IMR-90 (cell line): ENCODE measurements around the gene CACNA2D1. TPM values are rescaled to one million over a fixed set of nuclear protein-coding genes. Genes with fewer than 3 reads are reported as not detected.

Experiments
- ATAC-seq: fragments of 200-7000 bp; cut with Tn5 transposase; 2 replicates; pipeline ENCODE4 v1.9.1; 2020; ENCODE audit warnings: low read depth, mild to moderate bottlenecking, moderate library complexity
- BruUV-seq: library from RNA; stranded (reverse); fragments of 400-500 nt; replicated peaks from 2 replicates; lab custom pipeline; 2021; lab: Mats Ljungman, UMichigan
- CTCF ChIA-PET: fragments of 300-600 bp; formaldehyde crosslinking; extraction: SDS; loops from one replicate; lab custom pipeline; 2021; ENCODE audit warnings: antibody characterized with exemption; lab: Yijun Ruan, JAX
- POLR2A ChIA-PET: fragments of 300-600 bp; sonication (Branson Sonifier 250); formaldehyde crosslinking; loops from one replicate; lab custom pipeline; 2022; ENCODE audit warnings: antibody characterized with exemption; ENCODE audit not compliant: unreplicated experiment; lab: Charles Lee
- DNase-seq: peaks from one replicate; pipeline ENCODE4 v3.0.0; 2013
- H2AFZ ChIP-seq: replicated peaks from 2 replicates; pipeline ENCODE3; 2013; ENCODE audit warnings: low read length, mild to moderate bottlenecking; ENCODE audit not compliant: poor library complexity
- H2AK5ac ChIP-seq: 2 replicates; pipeline ENCODE4 v1.6.1; 2013; ENCODE audit warnings: low read depth, low read length, inconsistent platforms
- H2AK9ac ChIP-seq: replicated peaks from 2 replicates; pipeline ENCODE3; 2013; ENCODE audit warnings: mild to moderate bottlenecking, low read depth, low read length, moderate library complexity; ENCODE audit not compliant: poor library complexity
- H2BK120ac ChIP-seq: 2 replicates; pipeline ENCODE4 v1.6.1; 2013; ENCODE audit warnings: low read depth, low read length, inconsistent platforms
- H2BK15ac ChIP-seq: 3 replicates; pipeline ENCODE4 v1.6.1; 2013; ENCODE audit warnings: low read depth, low read length, inconsistent platforms
- H2BK20ac ChIP-seq: 2 replicates; pipeline ENCODE4 v1.6.1; 2013; ENCODE audit warnings: low read depth, mild to moderate bottlenecking, inconsistent platforms, low read length, moderate library complexity
- H2BK5ac ChIP-seq: 2 replicates; pipeline ENCODE4 v1.6.1; 2013; ENCODE audit warnings: mild to moderate bottlenecking, low read depth, low read length, inconsistent platforms; ENCODE audit not compliant: poor library complexity, severe bottlenecking
- H3K14ac ChIP-seq: replicated peaks from 2 replicates; pipeline ENCODE4 v1.6.1; 2013; ENCODE audit warnings: low read depth, low read length, inconsistent platforms
- H3K18ac ChIP-seq: 2 replicates; pipeline ENCODE4 v1.6.1; 2013; ENCODE audit warnings: low read depth, low read length, control low read depth
- H3K23ac ChIP-seq: 2 replicates; pipeline ENCODE4 v1.6.1; 2013; ENCODE audit warnings: low read depth, low read length, inconsistent platforms
- H3K27ac ChIP-seq: 2 replicates; pipeline ENCODE4 v1.5.1; 2013; ENCODE audit warnings: mild to moderate bottlenecking, control low read depth, low read length; ENCODE audit not compliant: insufficient read depth
- H3K27me3 ChIP-seq: 2 replicates; pipeline ENCODE4 v1.6.1; 2013; ENCODE audit warnings: low read length; ENCODE audit not compliant: control insufficient read depth, insufficient read depth
- H3K36me3 ChIP-seq: 2 replicates; pipeline ENCODE4 v1.6.1; 2013; ENCODE audit warnings: low read length, mixed read lengths; ENCODE audit not compliant: control insufficient read depth, insufficient read depth
- H3K4ac ChIP-seq: 2 replicates; pipeline ENCODE4 v1.6.1; 2013; ENCODE audit warnings: low read depth, low read length, inconsistent platforms
- H3K4me1 ChIP-seq: 2 replicates; pipeline ENCODE4 v1.6.1; 2013; ENCODE audit warnings: low read length, mixed read lengths; ENCODE audit not compliant: control insufficient read depth, insufficient read depth
- H3K4me2 ChIP-seq: 2 replicates; pipeline ENCODE4 v1.6.1; 2013; ENCODE audit warnings: low read depth, mild to moderate bottlenecking, control low read depth, low read length, moderate library complexity
- H3K4me3 ChIP-seq: 2 replicates; pipeline ENCODE4 v1.5.1; 2013; ENCODE audit warnings: low read depth, mild to moderate bottlenecking, control low read depth, low read length, moderate library complexity; ENCODE audit not compliant: insufficient read depth
- H3K56ac ChIP-seq: 2 replicates; pipeline ENCODE4 v1.6.1; 2013; ENCODE audit warnings: low read length, inconsistent platforms; ENCODE audit not compliant: insufficient read depth; ENCODE audit errors: extremely low read depth
- H3K79me1 ChIP-seq, 2 experiments: 2 replicates each; pipeline ENCODE4 v1.6.1; 2013; ENCODE audit warnings: low read length in 2 of 2, inconsistent platforms in 1 of 2, low read depth in 1 of 2
- H3K9ac ChIP-seq: 2 replicates; pipeline ENCODE4 v1.6.1; 2013; ENCODE audit warnings: low read depth, low read length, control low read depth
- H3K9me1 ChIP-seq: 2 replicates; pipeline ENCODE4 v1.6.1; 2013; ENCODE audit warnings: low read length, inconsistent platforms; ENCODE audit not compliant: insufficient read depth
- H3K9me3 ChIP-seq: 2 replicates; pipeline ENCODE4 v1.6.1; 2013; ENCODE audit warnings: low read length; ENCODE audit not compliant: control insufficient read depth, insufficient read depth
- H4K20me1 ChIP-seq: 2 replicates; pipeline ENCODE4 v1.6.1; 2013; ENCODE audit warnings: low read length, inconsistent platforms; ENCODE audit not compliant: insufficient read depth
- H4K5ac ChIP-seq: 2 replicates; pipeline ENCODE4 v1.6.1; 2013; ENCODE audit warnings: mild to moderate bottlenecking, low read depth, low read length, control low read depth
- H4K8ac ChIP-seq, 2 experiments: 2 replicates each; pipeline ENCODE4 v1.6.1; 2013; ENCODE audit warnings: low read depth in 2 of 2, low read length in 2 of 2, control low read depth in 1 of 2, inconsistent platforms in 1 of 2
- H4K91ac ChIP-seq: 2 replicates; pipeline ENCODE4 v1.6.1; 2013; ENCODE audit warnings: low read depth, low read length, inconsistent platforms; ENCODE audit not compliant: insufficient read depth
- BHLHE40 ChIP-seq: fragments of 150-350 bp; IDR thresholded peaks from 2 replicates; pipeline ENCODE4 v1.6.1; 2016; ENCODE audit warnings: mild to moderate bottlenecking, low read depth, low read length
- CEBPB ChIP-seq: IDR thresholded peaks from 2 replicates; pipeline ENCODE4 v1.6.1; 2012; ENCODE audit warnings: low read depth, low read length, improper control_type of control experiment
- FOS ChIP-seq: fragments of 150-350 bp; IDR thresholded peaks from 2 replicates; pipeline ENCODE4 v1.6.1; 2016; ENCODE audit warnings: low read depth, low read length
- MAFK ChIP-seq: IDR thresholded peaks from 2 replicates; pipeline ENCODE4 v1.6.1; 2012; ENCODE audit warnings: low read depth, low read length, improper control_type of control experiment
- POLR2A ChIP-seq: IDR thresholded peaks from 2 replicates; pipeline ENCODE4 v1.6.1; 2012; ENCODE audit warnings: mild to moderate bottlenecking, low read depth, low read length
- RFX5 ChIP-seq: IDR thresholded peaks from 2 replicates; pipeline ENCODE4 v1.8.0; 2012; ENCODE audit warnings: low read depth, mild to moderate bottlenecking, low read length, moderate library complexity
- SMC3 ChIP-seq: fragments of 150-350 bp; IDR thresholded peaks from 2 replicates; pipeline ENCODE4 v1.6.1; 2016; ENCODE audit warnings: low read depth, mild to moderate bottlenecking, antibody characterized with exemption, low read length, moderate library complexity
- WGBS, 2 experiments: methylation state at CpG; one replicate each; pipeline versions ENCODE4 v1.1.5 to v1.1.7; 2013; ENCODE audit warnings: missing lambda C conversion rate in 2 of 2; ENCODE audit not compliant: insufficient read length in 1 of 2; ENCODE audit errors: extremely low coverage in 2 of 2; 5-methylcytosine and 5-hydroxymethylcytosine counted together
- dilution Hi-C: fragments of 300-500 bp; cut with HindIII; formaldehyde crosslinking; loops from one replicate; pipeline ENCODE4 v1.14.3; 2018; ENCODE audit warnings: low sequenced_read_pairs; ENCODE audit not compliant: unreplicated experiment
- in situ Hi-C: fragments of 300-500 bp; cut with MboI; formaldehyde crosslinking; loops from 3 replicates; pipeline ENCODE4 v1.14.3; 2019; ENCODE audit warnings: low sequenced_read_pairs, inconsistent platforms, mixed read lengths
- intact Hi-C: fragments of 100-400 bp; cut with micrococcal nuclease; formaldehyde crosslinking; loops from 2 replicates; pipeline ENCODE4 v1.10.0; 2022
- polyA plus RNA-seq, 3 experiments: library from polyadenylated mRNA; depleted of rRNA; stranded (reverse); fragments of >200 nt; gene quantifications; 2 replicates each; pipeline ENCODE4 v1.2.3, GENCODE V29; 2012; ENCODE audit warnings: low replicate concordance in 1 of 3
- total RNA-seq: library from RNA; depleted of rRNA; stranded (reverse); fragments of >200 nt; gene quantifications from 2 replicates; pipeline ENCODE4 v1.2.3, GENCODE V29; 2012

The CACNA2D1 gene
- total and polyA plus RNA-seq, 2 of the 4 experiments (the other 2 are of a cell fraction): 5.8 to 21.9 TPM

DNA sequence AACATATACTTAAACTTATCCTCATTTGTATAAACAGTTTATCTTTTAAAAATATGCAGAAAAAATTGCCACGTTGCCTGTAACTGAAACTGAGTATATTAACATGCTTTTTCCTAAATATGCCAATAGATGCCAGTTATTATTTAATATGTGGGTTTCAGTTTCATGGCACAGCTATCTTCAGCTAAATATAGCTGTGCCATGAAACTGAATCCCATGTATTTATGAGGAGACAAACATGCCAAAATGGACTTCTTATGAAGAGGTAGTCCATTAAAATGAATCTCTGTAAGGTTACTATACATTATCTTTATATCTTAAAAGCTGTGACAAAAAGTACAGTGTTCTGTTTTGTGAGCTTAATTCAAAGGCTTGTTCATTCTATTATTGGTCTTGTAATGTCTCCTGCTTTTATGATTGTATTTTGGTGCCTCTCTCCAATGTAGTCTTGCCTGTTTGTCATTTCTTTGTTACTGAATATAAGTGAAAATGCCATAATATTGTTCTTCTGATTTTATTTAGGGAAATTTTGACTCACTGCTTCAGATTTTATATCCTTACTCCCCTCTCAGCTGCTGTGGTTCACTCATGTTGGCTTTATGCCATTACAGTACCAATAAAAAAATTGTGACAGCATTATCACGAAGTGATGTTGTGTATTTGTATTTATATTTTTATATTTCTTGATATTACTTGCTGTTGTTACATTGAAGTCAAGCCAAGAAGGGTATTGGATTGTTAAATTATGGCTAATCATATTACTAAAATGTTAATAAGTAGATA is 34.3 kb upstream of the CACNA2D1 start:
- H3K9ac ChIP-seq: no peak overlapping the region
- ChIA-PET POLR2A (no interaction called here), CTCF (no interaction called here)
- no CpG with 5 or more reads among the region's 2 CpGs for WGBS, 2 experiments
- no peaks in the 10 kb centered on the region for H3K36me3 ChIP-seq
- H3K27me3 ChIP-seq: no peaks in the 10 kb centered on the region
- no peaks in the 10 kb centered on the region for H4K20me1 ChIP-seq
- H3K9me1 ChIP-seq: no peaks in the 10 kb centered on the region
- intact Hi-C loops: no loop called here
- no peak overlapping the region for H2AK9ac ChIP-seq
- no peak overlapping the region for H3K56ac ChIP-seq
- H4K8ac ChIP-seq: no peak overlapping the region
- H3K14ac ChIP-seq: no peak overlapping the region
- H2BK20ac ChIP-seq: no peak overlapping the region
- H2AK5ac ChIP-seq: no peak overlapping the region
- H2BK15ac ChIP-seq: no peak overlapping the region
- no peak overlapping the region for H3K4me2 ChIP-seq
- H2AFZ ChIP-seq: no peak overlapping the region
- H3K79me1 ChIP-seq: no peaks in the 10 kb centered on the region
- DNase-seq (no peak), ATAC-seq (no peak; the same call in 1 of the 2 replicates)
- in situ Hi-C loops: no loop called here
- H3K18ac ChIP-seq: no peak overlapping the region
- H2BK5ac ChIP-seq: no peak overlapping the region
- no TSS peak for BruUV-seq
- H3K23ac ChIP-seq: no peak overlapping the region
- H2BK120ac ChIP-seq: no peak overlapping the region
- H4K91ac ChIP-seq: no peak overlapping the region
- no peak overlapping the region for H3K4me3 ChIP-seq
- TF ChIP-seq MAFK (no peak), RFX5 (no peak), POLR2A (no peak), CEBPB (no peak), BHLHE40 (no peak), SMC3 (no peak), FOS (no peak)
- H3K9me3 ChIP-seq: no peaks in the 10 kb centered on the region
- no peaks in the 10 kb centered on the region for H3K4me1 ChIP-seq
- H3K4ac ChIP-seq: no peak overlapping the region
- dilution Hi-C loops: no loop called here
- H4K5ac ChIP-seq: no peak overlapping the region
- no peak overlapping the region for H3K27ac ChIP-seq
